ENCODE measurements around the gene RELT. TPM values are rescaled to one million over a fixed set of nuclear protein-coding genes. Genes with fewer than 3 reads are reported as not detected.

RELT gene
- total RNA-seq, 2 donors from 2014 or later = 2.0 to 7.0 TPM

DNA sequence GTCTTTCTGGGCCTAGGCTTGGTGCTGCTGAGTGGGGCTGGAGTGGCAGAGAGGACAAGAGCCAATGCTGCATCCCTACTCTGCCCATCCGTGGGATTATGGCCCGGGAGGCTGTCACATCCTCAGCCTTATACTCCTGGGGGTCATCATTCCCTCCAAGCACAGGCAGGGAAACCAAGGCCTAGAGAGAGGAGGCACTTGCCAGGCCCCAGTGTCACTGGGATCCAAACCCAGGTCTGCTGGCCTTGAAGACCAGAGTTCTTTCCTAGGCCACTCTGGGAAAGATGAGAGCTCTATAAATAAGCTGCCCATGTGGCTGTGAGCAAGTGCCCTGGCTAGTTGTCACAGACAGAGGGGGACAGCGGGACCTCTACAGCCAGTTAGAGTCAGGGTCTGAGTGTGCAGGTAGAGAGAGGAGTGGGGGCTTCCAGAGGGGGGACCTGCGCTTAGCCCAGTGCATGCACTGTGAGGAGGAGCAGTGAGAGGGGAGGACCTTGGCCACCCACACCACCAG lies 4.8 kb downstream of the RELT start:
- H3K27ac ChIP-seq = peak overlapping the region in 1 of 2 donors; percentile 41
- DNase-seq (ENCODE audit: low spot score) = no peak
- H3K4me3 ChIP-seq = no peak overlapping the region
- peaks cover 0 to 85% of the 10 kb centered on the region in 2 donors for H3K4me1 ChIP-seq
- TF ChIP-seq, protein P1, sequence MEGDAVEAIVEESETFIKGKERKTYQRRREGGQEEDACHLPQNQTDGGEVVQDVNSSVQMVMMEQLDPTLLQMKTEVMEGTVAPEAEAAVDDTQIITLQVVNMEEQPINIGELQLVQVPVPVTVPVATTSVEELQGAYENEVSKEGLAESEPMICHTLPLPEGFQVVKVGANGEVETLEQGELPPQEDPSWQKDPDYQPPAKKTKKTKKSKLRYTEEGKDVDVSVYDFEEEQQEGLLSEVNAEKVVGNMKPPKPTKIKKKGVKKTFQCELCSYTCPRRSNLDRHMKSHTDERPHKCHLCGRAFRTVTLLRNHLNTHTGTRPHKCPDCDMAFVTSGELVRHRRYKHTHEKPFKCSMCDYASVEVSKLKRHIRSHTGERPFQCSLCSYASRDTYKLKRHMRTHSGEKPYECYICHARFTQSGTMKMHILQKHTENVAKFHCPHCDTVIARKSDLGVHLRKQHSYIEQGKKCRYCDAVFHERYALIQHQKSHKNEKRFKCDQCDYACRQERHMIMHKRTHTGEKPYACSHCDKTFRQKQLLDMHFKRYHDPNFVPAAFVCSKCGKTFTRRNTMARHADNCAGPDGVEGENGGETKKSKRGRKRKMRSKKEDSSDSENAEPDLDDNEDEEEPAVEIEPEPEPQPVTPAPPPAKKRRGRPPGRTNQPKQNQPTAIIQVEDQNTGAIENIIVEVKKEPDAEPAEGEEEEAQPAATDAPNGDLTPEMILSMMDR (IDR thresholded peaks at IDR 0.05) = no peak
- no peaks in the 10 kb centered on the region for H3K9me3 ChIP-seq
- no peaks in the 10 kb centered on the region for H3K27me3 ChIP-seq
- no peaks in the 10 kb centered on the region for H3K36me3 ChIP-seq

DNA sequence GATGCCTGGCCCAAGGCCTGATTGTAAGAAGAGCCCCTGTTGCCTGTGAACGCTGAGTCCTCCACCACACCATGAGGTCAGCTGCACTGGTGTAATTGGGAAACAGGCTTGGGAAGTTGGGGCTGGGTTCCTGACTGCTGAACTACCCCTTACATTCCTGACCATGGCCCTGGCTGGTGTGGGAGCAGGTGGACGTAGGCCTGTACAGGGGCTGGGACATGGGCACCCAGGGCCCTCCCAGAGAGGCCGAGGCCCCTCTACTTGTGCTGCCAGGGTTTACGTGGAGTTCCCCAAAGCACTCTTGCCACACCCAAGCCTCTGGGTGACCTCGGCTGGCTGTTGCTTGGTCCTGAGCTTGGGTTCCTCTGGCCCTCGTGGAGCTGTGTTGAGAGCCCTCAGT lies 5.4 kb downstream of the RELT start:
- Histone ChIP-seq H3K9me3 (no peaks in the 10 kb centered on the region), H3K4me1 (peaks cover 0 to 83% of the 10 kb centered on the region in 2 donors), H3K27me3 (no peaks in the 10 kb centered on the region), H3K36me3 (no peaks in the 10 kb centered on the region), H3K27ac (peak overlapping the region in 1 of 2 donors; percentile 41), H3K4me3 (no peak overlapping the region)
- TF ChIP-seq, protein P1 (IDR thresholded peaks at IDR 0.05) = no peak
- DNase-seq (ENCODE audit: low spot score) = no peak

DNA sequence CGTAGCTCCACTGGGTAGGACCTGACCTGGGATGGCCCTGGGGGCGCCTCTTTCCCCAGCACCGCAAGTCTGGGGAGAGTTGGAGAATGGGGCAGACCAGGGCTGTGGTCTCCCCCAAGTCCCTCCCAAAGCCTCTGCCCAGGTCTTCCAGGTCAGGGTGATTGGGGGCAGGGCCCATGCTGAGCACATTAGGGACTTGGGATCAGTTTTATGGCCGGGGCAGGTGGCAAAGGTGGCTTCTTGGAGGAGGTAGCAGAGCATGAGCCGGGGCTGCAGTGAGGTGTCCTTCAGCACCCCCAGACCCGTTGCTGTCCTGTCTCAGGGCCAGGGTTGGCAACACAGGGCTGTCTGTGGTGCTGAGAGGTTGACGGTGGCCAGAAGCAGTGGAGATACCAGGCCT lies 6.0 kb downstream of the RELT start:
- peaks cover 0 to 77% of the 10 kb centered on the region in 2 donors for H3K4me1 ChIP-seq
- no peaks in the 10 kb centered on the region for H3K9me3 ChIP-seq
- H3K4me3 ChIP-seq = no peak overlapping the region
- H3K27me3 ChIP-seq = no peaks in the 10 kb centered on the region
- H3K36me3 ChIP-seq = no peaks in the 10 kb centered on the region
- TF ChIP-seq, protein P1 (IDR thresholded peaks at IDR 0.05) = no peak
- no peak for DNase-seq (ENCODE audit: low spot score)
- H3K27ac ChIP-seq = no peak overlapping the region

DNA sequence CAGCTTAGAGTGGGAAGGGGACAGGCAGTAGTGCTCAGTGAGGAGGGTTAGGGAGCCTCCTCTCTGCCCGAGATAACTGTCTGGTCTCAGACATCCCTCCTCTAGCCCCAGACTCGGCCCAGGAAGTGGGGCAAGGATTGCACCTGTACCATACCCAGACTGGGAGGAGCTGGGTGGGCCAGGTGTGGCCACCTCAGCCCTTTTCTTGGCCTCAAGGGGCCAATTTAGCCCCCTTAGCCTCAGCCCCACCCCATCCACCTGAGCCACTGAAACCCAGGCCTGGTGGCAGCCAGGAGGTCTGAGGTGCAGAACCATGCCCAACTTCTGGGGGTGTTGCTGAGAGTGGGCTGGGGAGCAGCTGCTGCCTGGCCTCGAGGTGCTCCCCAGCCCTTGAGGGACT lies 6.5 kb downstream of the RELT start:
- Histone ChIP-seq H3K27ac (no peak overlapping the region), H3K27me3 (no peaks in the 10 kb centered on the region), H3K9me3 (no peaks in the 10 kb centered on the region), H3K36me3 (no peaks in the 10 kb centered on the region), H3K4me1 (peaks cover 0 to 77% of the 10 kb centered on the region in 2 donors), H3K4me3 (no peak overlapping the region)
- TF ChIP-seq, protein P1 (IDR thresholded peaks at IDR 0.05) = no peak
- no peak for DNase-seq (ENCODE audit: low spot score)

DNA sequence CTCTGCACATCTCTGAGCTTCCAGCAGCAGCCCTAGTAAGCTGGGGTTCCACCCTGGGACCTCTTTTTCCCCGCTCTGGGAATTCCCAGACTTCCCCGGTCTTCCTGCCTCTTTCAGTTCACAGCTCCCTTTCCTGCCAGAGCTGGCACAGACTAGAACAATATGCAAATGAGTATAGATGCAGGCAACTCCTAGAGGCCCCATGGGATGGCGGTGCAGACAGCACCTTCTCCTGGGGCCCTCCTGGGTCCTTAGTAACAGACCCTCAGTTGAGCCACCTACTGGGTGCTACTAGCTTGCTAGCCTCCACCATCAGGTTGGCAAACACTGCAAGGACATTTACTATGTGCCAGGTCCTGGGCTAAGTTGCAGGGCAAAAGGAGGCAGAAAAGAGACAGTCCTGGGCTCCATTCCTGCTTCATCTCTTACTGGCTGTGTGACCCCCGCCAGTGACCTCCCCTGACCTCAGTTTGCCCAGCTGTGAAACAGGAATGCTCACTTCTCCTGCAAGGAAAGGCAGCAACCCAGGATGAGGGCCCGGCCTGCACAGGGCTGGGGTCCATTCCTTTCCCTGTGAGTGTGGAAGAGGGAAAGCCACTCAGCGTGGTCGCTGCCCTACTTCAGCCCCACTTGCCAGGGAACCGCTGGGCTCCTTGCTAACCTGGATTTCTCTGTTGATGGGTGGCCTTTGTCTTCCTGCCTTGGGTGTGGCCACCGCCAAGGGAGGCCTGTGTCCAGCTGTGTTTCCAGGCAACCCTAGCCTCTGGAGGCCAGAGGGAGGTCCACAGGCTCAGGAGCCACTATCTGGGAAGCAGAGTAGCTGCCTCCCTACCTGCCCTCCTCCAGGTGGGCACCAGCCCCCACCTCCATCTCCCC lies 7.3 kb downstream of the RELT start:
- Histone ChIP-seq H3K36me3 (no peaks in the 10 kb centered on the region), H3K4me1 (peaks cover 2 to 80% of the 10 kb centered on the region in 2 donors), H3K9me3 (no peaks in the 10 kb centered on the region), H3K27me3 (no peaks in the 10 kb centered on the region), H3K27ac (no peak overlapping the region), H3K4me3 (no peak overlapping the region)
- DNase-seq (ENCODE audit: low spot score) = no peak
- TF ChIP-seq, protein P1 (IDR thresholded peaks at IDR 0.05) = no peak
